Measurements from ENCODE around the gene GNAT1.
A peak's percentile ranks its signal among the peaks of the same experiment; 100 is the strongest.

The GNAT1 gene

DNA sequence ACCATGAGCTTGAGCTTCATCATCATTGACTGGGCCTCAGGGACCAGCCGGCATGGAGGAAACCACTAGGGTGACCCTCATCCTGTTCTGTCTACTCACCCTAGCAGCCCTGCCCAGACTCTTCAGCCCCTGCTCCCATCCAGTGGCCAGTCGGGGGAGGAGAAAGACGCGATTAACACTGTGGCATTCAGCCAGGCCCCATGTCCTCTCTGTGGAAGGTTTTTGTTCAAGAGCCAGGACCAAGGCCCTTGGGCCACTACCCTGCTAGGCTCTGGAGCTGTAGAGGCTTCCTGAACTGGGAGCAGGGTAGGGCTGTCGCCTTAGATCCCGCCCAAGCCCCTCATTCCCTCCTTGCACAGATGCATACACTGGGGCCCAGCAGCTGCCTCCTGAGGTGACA is 28.7 kb downstream of the GNAT1 start:
- TF ChIP-seq CTCF (conservative IDR thresholded peaks at IDR 0.05; ENCODE audit: low read depth, low read length) = no peak

DNA sequence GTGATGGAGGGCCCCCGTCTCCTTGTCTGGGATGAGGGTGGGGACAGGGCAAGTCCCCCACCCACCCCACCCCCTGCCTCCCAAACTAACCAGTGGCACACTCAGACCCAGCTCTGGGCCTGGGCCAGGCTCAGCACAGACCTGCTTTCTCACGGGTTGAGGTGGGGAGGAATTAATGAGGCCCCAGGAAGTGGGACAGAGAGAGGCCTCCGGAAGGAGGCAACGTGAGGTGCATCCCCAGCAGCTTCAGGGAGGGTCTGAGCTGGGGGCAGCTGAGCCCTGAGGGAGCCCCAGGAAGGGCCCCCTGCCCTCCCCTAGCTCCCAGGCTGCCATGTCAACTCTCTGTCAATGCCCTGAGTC is 29.6 kb downstream of the GNAT1 start:
- DNase-seq (ENCODE audit: low read depth) = no peak
- no peak for TF ChIP-seq CTCF (conservative IDR thresholded peaks at IDR 0.05; ENCODE audit: low read depth, low read length)
- no peak overlapping the region for H3K4me3 ChIP-seq (ENCODE audit: low read depth, low read length)

More for the DNA sequence above, 28.7 kb downstream of the GNAT1 start:
- H3K4me3 ChIP-seq (ENCODE audit: low read depth, low read length) = no peak overlapping the region
- DNase-seq (ENCODE audit: low read depth) = no peak

GRCh38 chr3:50221411-50222168 is 30.2 kb downstream of the GNAT1 start:
- DNase-seq (ENCODE audit: low read depth) = no peak
- no peak for TF ChIP-seq CTCF (conservative IDR thresholded peaks at IDR 0.05; ENCODE audit: low read depth, low read length)
- no peak overlapping the region for H3K4me3 ChIP-seq (ENCODE audit: low read depth, low read length)

DNA sequence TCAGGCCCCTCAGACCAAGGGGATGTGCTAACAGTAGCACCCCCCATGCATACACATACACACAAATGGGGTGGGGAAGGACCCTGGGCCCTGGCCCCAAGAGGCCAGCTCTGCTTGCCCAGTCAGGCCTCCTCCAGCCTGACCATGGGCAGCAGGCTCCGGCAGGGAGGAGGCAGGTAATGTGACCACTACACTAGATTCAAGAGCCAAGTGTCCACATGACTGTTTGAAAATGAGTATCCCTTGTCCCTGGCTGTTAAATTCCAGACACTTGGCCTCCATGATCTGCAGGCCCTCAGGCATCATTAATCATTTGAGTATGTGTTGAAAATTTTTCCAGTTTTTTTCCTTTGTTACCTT is 30.7 kb downstream of the GNAT1 start:
- no peak for DNase-seq (ENCODE audit: low read depth)
- TF ChIP-seq CTCF (conservative IDR thresholded peaks at IDR 0.05; ENCODE audit: low read depth, low read length) = no peak
- H3K4me3 ChIP-seq (ENCODE audit: low read depth, low read length) = no peak overlapping the region

DNA sequence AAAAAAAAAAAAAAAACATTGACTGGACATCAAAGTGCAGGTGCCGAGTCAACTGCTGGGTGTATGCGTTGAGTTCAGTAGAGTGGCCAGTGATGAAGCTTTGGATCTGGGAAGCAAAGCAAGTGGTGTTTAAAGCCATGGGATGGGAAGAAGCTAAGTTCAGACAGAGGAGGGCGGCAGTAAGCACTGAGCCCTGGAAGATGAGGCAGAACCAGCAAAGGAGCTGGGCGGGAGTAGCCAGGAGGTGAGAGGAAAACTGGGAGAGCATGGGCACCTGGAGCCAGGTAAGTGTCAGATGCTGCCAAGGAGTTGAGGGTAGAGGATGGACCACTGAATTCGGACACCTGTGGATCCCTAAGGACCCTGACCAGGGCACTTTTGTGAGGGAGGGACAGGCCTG is 33.2 kb downstream of the GNAT1 start:
- H3K4me3 ChIP-seq (ENCODE audit: low read depth, low read length) = no peak overlapping the region
- TF ChIP-seq CTCF (conservative IDR thresholded peaks at IDR 0.05; ENCODE audit: low read depth, low read length) = no peak
- DNase-seq (ENCODE audit: low read depth) = no peak

GRCh38 chr3:50226888-50227389 is 35.5 kb downstream of the GNAT1 start:
- peak; percentile 42 for DNase-seq (ENCODE audit: low read depth)
- no peak for TF ChIP-seq CTCF (conservative IDR thresholded peaks at IDR 0.05; ENCODE audit: low read depth, low read length)

More at GRCh38 chr3:50226888-50227389, 35.5 kb downstream of the GNAT1 start:
- H3K4me3 ChIP-seq (ENCODE audit: low read depth, low read length) = peak overlapping the region; percentile 80

Data from choroid plexus epithelial cell (primary cell).